NAMALWA (cell line): ENCODE data around the gene TRIM2.

ENCODE experiments used
- DNase-seq: peaks from one replicate; pipeline ENCODE4 v3.0.0-alpha.2; 2015; ENCODE audit warnings: low spot score

Gene TRIM2

GRCh38 chr4:153248641-153249198 lies 44.5 kb downstream of the TRIM2 start:
- DNase-seq: no peak

- DNase-seq: peak; percentile 93
Measured at GRCh38 chr4:153249199-153250041, 45.2 kb downstream of the TRIM2 start.

GRCh38 chr4:153252122-153252521 lies 47.9 kb downstream of the TRIM2 start:
- DNase-seq: no peak

- no peak for DNase-seq
Measured at GRCh38 chr4:153255233-153255632, 51.0 kb downstream of the TRIM2 start.

- DNase-seq: no peak
Measured at GRCh38 chr4:153257151-153257620, 52.9 kb downstream of the TRIM2 start.

- no peak for DNase-seq
Measured at GRCh38 chr4:153257991-153258390, 53.7 kb downstream of the TRIM2 start.

- no peak for DNase-seq
Measured at GRCh38 chr4:153258750-153259149, 54.5 kb downstream of the TRIM2 start.

- no peak for DNase-seq
Measured at GRCh38 chr4:153259661-153260060, 55.4 kb downstream of the TRIM2 start.

GRCh38 chr4:153260132-153260531 lies 55.9 kb downstream of the TRIM2 start:
- no peak for DNase-seq

- DNase-seq: no peak
Measured at GRCh38 chr4:153260553-153261300, 56.5 kb downstream of the TRIM2 start.

GRCh38 chr4:153261461-153261860 lies 57.2 kb downstream of the TRIM2 start:
- no peak for DNase-seq

- no peak for DNase-seq
Measured at GRCh38 chr4:153261914-153262313, 57.7 kb downstream of the TRIM2 start.

GRCh38 chr4:153265306-153266047 lies 61.2 kb downstream of the TRIM2 start:
- no peak for DNase-seq

GRCh38 chr4:153266988-153267387 lies 62.7 kb downstream of the TRIM2 start:
- no peak for DNase-seq

GRCh38 chr4:153267890-153268289 lies 63.6 kb downstream of the TRIM2 start:
- no peak for DNase-seq

- no peak for DNase-seq
Measured at GRCh38 chr4:153268295-153268694, 64.1 kb downstream of the TRIM2 start.

GRCh38 chr4:153269218-153269990 lies 65.2 kb downstream of the TRIM2 start:
- DNase-seq: no peak

GRCh38 chr4:153270361-153270760 lies 66.1 kb downstream of the TRIM2 start:
- DNase-seq: no peak

GRCh38 chr4:153271820-153272219 lies 67.6 kb downstream of the TRIM2 start:
- no peak for DNase-seq

- DNase-seq: no peak
Measured at GRCh38 chr4:153273751-153274150, 69.5 kb downstream of the TRIM2 start.

- no peak for DNase-seq
Measured at GRCh38 chr4:153274967-153275366, 70.7 kb downstream of the TRIM2 start.
